Panc1 (cell line): ENCODE data around the gene CYP51A1. TPM values are rescaled to one million over a fixed set of nuclear protein-coding genes. Genes with fewer than 3 reads are reported as not detected.

ENCODE experiments used
- ATAC-seq: fragments of 200-7000 bp; cut with Tn5 transposase; 2 replicates; pipeline ENCODE4 v1.9.1; 2020; ENCODE audit warnings: mild to moderate bottlenecking, moderate library complexity
- BruUV-seq: library from RNA; stranded (reverse); fragments of 400-500 nt; replicated peaks from 2 replicates; lab custom pipeline; 2021; lab: Mats Ljungman, UMichigan
- CTCF ChIA-PET: fragments of 300-600 bp; sonication (Branson Sonifier 250); formaldehyde crosslinking; loops from one replicate; lab custom pipeline; 2022; ENCODE audit warnings: antibody characterized with exemption; lab: Charles Lee
- POLR2A ChIA-PET: fragments of 300-600 bp; sonication (Branson Sonifier 250); formaldehyde crosslinking; loops from one replicate; lab custom pipeline; 2022; ENCODE audit warnings: antibody characterized with exemption; lab: Charles Lee
- DNase-seq: peaks from one replicate; pipeline ENCODE4 v3.0.0-alpha.2; 2010; ENCODE audit warnings: low read depth, low spot score
- H3K27ac ChIP-seq: 2 replicates; pipeline ENCODE4 v1.5.1; 2011; ENCODE audit warnings: mild to moderate bottlenecking, low read length, inconsistent platforms
- H3K27me3 ChIP-seq: fragments of 200-500 bp; sonication (Bioruptor generic); 2 replicates; pipeline ENCODE4 v1.6.0; 2014; ENCODE audit warnings: low read length, inconsistent platforms; ENCODE audit not compliant: control insufficient read depth, insufficient read depth
- H3K36me3 ChIP-seq: fragments of 200-500 bp; sonication (Bioruptor generic); 2 replicates; pipeline ENCODE4 v1.5.1; 2014; ENCODE audit warnings: inconsistent platforms, mild to moderate bottlenecking, low read length, moderate library complexity; ENCODE audit not compliant: control insufficient read depth, insufficient read depth
- H3K4me1 ChIP-seq: 2 replicates; pipeline ENCODE4 v1.5.1; 2011; ENCODE audit warnings: inconsistent platforms, mild to moderate bottlenecking, low read length, moderate library complexity; ENCODE audit not compliant: control insufficient read depth, insufficient read depth
- H3K4me3 ChIP-seq, 2 experiments: 2 replicates each; pipeline ENCODE4 v1.5.1; 2011 to 2012; ENCODE audit warnings: low read depth in 2 of 2, low read length in 2 of 2, mild to moderate bottlenecking in 2 of 2, inconsistent platforms in 1 of 2, moderate library complexity in 1 of 2
- H3K9me3 ChIP-seq: fragments of 200-500 bp; sonication (Bioruptor generic); 2 replicates; pipeline ENCODE4 v1.5.1; 2014; ENCODE audit warnings: low read depth, mild to moderate bottlenecking, inconsistent platforms, low read length, moderate library complexity; ENCODE audit not compliant: control insufficient read depth, insufficient read depth
- POLR2AphosphoS5 ChIP-seq: IDR thresholded peaks from 2 replicates; pipeline ENCODE4 v1.6.1; 2012; ENCODE audit warnings: mild to moderate bottlenecking, low read depth, low read length, moderate library complexity
- SIN3A ChIP-seq: IDR thresholded peaks from 2 replicates; pipeline ENCODE4 v1.6.1; 2012; ENCODE audit warnings: low read depth, mild to moderate bottlenecking, low read length, moderate library complexity, borderline replicate concordance; ENCODE audit not compliant: insufficient read depth
- TCF7L2 ChIP-seq: IDR thresholded peaks from 2 replicates; pipeline ENCODE4 v1.6.1; 2011; ENCODE audit warnings: mild to moderate bottlenecking, low read depth, low read length, inconsistent platforms
- in situ Hi-C: cut with HindIII; loops from 2 replicates; pipeline ENCODE4 v1.10.0; 2016; ENCODE audit warnings: low sequenced_read_pairs, low pct_unique_long_range_greater_than_20kb
- intact Hi-C: fragments of 100-400 bp; cut with micrococcal nuclease; formaldehyde crosslinking; loops from one replicate; pipeline ENCODE4 v1.10.0; 2022; ENCODE audit not compliant: unreplicated experiment
- total RNA-seq: library from RNA; stranded (reverse); gene quantifications from one replicate; pipeline ENCODE4 v1.2.1, GENCODE V29; 2021; ENCODE audit not compliant: unreplicated experiment
- TF ChIP-seq, protein P1 (sequence below): fragments of 450-650 bp; IDR thresholded peaks from 2 replicates; pipeline ENCODE4 v1.5.1; 2017; ENCODE audit warnings: mild to moderate bottlenecking
- TF ChIP-seq, protein P2 (sequence below), 2 experiments: IDR thresholded peaks; 2 replicates each; pipeline ENCODE4 v1.6.1; 2011 to 2012; ENCODE audit warnings: low read depth in 2 of 2, control low read depth in 1 of 2, low read length in 1 of 2, mild to moderate bottlenecking in 1 of 2, moderate library complexity in 1 of 2; ENCODE audit not compliant: insufficient read depth in 1 of 2

CYP51A1 gene
- total RNA-seq, 1 experiment from 2014 or later, result 131 TPM

DNA sequence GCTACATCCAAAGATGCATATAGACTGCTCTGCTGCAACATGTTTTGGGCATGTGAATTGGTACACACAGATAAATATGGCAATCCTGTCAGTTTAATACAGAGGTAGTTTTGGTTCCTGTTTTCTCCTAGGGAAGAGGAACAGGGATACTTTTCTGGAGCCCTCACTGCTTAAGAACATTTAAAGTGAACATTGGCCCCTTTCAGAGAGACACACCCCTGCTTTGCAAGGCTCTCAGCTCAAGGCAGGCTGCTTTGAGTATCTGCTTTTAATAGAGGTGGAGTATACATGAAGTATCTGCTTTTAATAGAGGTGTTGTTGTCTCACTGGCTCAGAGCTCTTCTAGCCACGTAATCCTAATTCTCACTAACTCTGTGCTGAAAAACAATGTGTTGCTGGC lies 38.9 kb downstream of the CYP51A1 start:
- H3K27ac ChIP-seq, result no peak overlapping the region
- ChIA-PET CTCF (no interaction called here), POLR2A (no interaction called here)
- peaks cover 5% of the 10 kb centered on the region; the same call in 1 of the 2 replicates for H3K36me3 ChIP-seq
- in situ Hi-C loops, result no loop called here
- ATAC-seq, result no peak
- no peaks in the 10 kb centered on the region for H3K27me3 ChIP-seq
- no peak for TF ChIP-seq TCF7L2
- TF ChIP-seq, protein P1, sequence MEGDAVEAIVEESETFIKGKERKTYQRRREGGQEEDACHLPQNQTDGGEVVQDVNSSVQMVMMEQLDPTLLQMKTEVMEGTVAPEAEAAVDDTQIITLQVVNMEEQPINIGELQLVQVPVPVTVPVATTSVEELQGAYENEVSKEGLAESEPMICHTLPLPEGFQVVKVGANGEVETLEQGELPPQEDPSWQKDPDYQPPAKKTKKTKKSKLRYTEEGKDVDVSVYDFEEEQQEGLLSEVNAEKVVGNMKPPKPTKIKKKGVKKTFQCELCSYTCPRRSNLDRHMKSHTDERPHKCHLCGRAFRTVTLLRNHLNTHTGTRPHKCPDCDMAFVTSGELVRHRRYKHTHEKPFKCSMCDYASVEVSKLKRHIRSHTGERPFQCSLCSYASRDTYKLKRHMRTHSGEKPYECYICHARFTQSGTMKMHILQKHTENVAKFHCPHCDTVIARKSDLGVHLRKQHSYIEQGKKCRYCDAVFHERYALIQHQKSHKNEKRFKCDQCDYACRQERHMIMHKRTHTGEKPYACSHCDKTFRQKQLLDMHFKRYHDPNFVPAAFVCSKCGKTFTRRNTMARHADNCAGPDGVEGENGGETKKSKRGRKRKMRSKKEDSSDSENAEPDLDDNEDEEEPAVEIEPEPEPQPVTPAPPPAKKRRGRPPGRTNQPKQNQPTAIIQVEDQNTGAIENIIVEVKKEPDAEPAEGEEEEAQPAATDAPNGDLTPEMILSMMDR, result no peak
- TF ChIP-seq, protein P2, sequence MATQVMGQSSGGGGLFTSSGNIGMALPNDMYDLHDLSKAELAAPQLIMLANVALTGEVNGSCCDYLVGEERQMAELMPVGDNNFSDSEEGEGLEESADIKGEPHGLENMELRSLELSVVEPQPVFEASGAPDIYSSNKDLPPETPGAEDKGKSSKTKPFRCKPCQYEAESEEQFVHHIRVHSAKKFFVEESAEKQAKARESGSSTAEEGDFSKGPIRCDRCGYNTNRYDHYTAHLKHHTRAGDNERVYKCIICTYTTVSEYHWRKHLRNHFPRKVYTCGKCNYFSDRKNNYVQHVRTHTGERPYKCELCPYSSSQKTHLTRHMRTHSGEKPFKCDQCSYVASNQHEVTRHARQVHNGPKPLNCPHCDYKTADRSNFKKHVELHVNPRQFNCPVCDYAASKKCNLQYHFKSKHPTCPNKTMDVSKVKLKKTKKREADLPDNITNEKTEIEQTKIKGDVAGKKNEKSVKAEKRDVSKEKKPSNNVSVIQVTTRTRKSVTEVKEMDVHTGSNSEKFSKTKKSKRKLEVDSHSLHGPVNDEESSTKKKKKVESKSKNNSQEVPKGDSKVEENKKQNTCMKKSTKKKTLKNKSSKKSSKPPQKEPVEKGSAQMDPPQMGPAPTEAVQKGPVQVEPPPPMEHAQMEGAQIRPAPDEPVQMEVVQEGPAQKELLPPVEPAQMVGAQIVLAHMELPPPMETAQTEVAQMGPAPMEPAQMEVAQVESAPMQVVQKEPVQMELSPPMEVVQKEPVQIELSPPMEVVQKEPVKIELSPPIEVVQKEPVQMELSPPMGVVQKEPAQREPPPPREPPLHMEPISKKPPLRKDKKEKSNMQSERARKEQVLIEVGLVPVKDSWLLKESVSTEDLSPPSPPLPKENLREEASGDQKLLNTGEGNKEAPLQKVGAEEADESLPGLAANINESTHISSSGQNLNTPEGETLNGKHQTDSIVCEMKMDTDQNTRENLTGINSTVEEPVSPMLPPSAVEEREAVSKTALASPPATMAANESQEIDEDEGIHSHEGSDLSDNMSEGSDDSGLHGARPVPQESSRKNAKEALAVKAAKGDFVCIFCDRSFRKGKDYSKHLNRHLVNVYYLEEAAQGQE (IDR thresholded peaks at IDR 0.05; ENCODE audit: insufficient read depth in 1 of 2, low read depth in 2 of 2, low read length in 1 of 2), result no peak
- no peak for TF ChIP-seq POLR2AphosphoS5
- no peak for TF ChIP-seq SIN3A
- H3K4me1 ChIP-seq, result no peaks in the 10 kb centered on the region
- BruUV-seq, result no TSS peak
- H3K4me3 ChIP-seq, result no peak overlapping the region
- no peak for DNase-seq
- intact Hi-C loops, result no loop called here
- no peaks in the 10 kb centered on the region for H3K9me3 ChIP-seq

DNA sequence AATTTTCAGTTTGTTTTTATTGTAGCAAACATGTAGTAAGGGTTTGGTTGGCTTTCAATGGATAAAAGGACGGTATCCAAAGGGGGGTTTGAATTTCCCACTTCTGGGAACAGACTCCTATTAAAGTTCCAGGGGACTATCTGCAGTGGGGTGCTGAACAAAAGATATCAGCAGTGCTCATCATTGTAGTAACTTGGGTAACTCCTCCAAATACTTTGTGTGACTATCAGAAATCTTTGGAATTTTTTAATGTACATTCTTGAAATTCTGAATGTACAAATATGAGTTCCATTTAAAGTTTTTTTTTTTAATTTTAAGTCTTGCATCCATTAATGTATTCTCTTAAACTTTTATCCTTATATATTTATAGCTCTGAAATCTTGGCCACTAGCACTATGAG lies 42.1 kb downstream of the CYP51A1 start:
- in situ Hi-C loops, result no loop called here
- Histone ChIP-seq H3K9me3 (no peaks in the 10 kb centered on the region), H3K4me1 (no peaks in the 10 kb centered on the region), H3K36me3 (peaks cover 3% of the 10 kb centered on the region; the same call in 1 of the 2 replicates), H3K4me3 (no peak overlapping the region), H3K27me3 (no peaks in the 10 kb centered on the region), H3K27ac (no peak overlapping the region)
- no peak for DNase-seq
- TF ChIP-seq POLR2AphosphoS5, result no peak
- TF ChIP-seq, protein P2 (IDR thresholded peaks at IDR 0.05; ENCODE audit: insufficient read depth in 1 of 2, low read depth in 2 of 2, low read length in 1 of 2), result no peak
- TF ChIP-seq TCF7L2, result no peak
- TF ChIP-seq, protein P1, result no peak
- TF ChIP-seq SIN3A, result no peak
- intact Hi-C loops, result no loop called here
- ChIA-PET CTCF (no interaction called here), POLR2A (no interaction called here)
- no peak for ATAC-seq
- BruUV-seq, result no TSS peak
